Measurements from ENCODE around the gene BANP.

Gene BANP

DNA sequence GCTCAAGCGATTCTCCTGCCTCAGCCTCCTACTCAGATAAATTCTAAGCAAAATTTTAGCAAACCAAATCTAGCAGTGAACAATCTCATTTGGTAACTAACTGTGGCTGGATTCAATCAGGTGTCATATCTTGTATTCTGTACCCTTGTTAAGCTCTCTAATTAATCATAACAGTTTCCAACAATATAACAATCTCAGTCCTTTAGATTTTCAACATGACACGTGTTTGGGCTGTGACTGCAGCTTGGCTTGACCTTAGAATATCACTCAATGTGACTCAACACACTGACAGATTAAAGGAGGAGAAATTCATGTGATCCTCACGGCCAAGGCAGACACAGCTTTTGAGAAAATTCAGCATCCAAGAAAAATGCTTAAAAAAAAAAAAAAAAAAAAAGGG is 133.6 kb downstream of the BANP start:
- Histone ChIP-seq H3K18ac (ENCODE audit: low read length) (no peak overlapping the region), H3K4ac (ENCODE audit: low read depth, low read length) (no peak overlapping the region), H2BK120ac (ENCODE audit: insufficient read depth, low read length, poor library complexity) (no peak overlapping the region), H3K79me2 (ENCODE audit: control insufficient read depth, insufficient read depth, low read length, poor library complexity) (no peaks in the 10 kb centered on the region), H3K9me3 (ENCODE audit: insufficient read depth, low read depth, low read length) (no peaks in the 10 kb centered on the region), H3K23ac (ENCODE audit: low read length) (no peak overlapping the region), H3K4me2 (ENCODE audit: low read length) (no peak overlapping the region), H3K9ac (ENCODE audit: low read length) (no peak overlapping the region), H3K27me3 (ENCODE audit: insufficient read depth, low read length) (no peaks in the 10 kb centered on the region), H3K27ac (ENCODE audit: low read depth, low read length) (no peak overlapping the region), H2BK12ac (ENCODE audit: low read length) (no peak overlapping the region), H3K4me3 (ENCODE audit: low read depth, low read length) (no peak overlapping the region), H2AK5ac (ENCODE audit: low read length) (no peak overlapping the region), H2AFZ (ENCODE audit: insufficient read depth, low read length, poor library complexity) (no peak overlapping the region), H3K36me3 (ENCODE audit: control insufficient read depth in 1 of 2, insufficient read depth in 2 of 2, low read length in 2 of 2) (peaks cover 7 to 8% of the 10 kb centered on the region in 2 experiments), H4K8ac (ENCODE audit: low read depth, low read length) (no peak overlapping the region), H3K79me1 (ENCODE audit: low read length) (no peaks in the 10 kb centered on the region), H4K12ac (ENCODE audit: low read depth, low read length) (no peak overlapping the region), H3K14ac (ENCODE audit: low read length) (no peak overlapping the region), H4K91ac (ENCODE audit: low read depth, low read length) (no peak overlapping the region), H2BK5ac (ENCODE audit: low read depth, low read length, poor library complexity) (no peak overlapping the region), H3K4me1 (ENCODE audit: control insufficient read depth in 1 of 2, insufficient read depth in 2 of 2, low read length in 2 of 2) (no peaks in the 10 kb centered on the region)
- no peak for DNase-seq
- no CpG with 5 or more reads among the region's 3 CpGs for WGBS (ENCODE audit: extremely low coverage, insufficient coverage, insufficient read length)

DNA sequence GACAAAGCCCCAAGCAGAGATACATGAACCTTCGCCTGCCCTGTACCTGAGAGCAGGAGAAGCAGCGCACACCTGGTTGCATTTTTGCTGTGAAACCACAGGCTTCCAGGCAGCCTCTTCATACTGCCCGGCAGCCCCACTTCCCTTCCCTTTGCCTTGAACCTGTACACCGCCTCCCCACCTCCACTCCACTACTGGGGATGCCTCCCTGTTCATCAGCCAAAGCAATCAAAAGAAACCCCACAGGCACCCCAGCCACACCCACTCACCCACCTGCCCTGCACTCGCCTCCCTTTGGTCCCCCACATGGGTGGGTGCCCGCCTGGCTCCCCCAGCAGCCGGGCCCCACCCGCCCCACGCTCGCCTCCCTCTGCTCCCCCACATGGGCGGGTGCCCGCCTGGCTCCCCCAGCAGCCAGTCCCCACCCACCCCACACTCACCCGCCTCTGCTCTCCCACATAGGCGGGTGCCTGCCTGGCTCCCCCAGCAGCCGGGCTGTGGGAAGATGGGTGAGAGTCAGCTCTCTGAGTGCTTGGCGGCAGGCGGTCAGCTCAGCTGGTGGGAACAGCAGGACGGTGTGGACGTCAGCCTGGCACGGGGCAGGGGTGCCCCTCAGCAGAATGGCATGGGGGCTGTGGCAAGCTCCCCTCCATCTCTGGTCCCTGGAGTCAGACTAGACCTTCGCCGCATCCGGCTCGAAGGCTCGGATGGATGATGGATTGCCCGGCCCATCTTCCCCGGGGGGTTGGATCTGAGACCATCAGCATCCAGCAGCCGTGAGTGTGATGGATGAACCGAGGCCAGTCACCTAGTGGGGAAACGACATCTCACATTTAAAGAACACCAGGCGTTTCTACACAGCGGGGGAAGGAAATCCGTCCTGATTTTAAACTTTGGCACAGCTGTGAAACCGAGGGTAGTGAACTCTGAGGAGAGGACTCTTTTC is 135.6 kb downstream of the BANP start:
- H4K12ac ChIP-seq (ENCODE audit: low read depth, low read length): no peak overlapping the region
- WGBS (ENCODE audit: extremely low coverage, insufficient coverage, insufficient read length): no CpG with 5 or more reads among the region's 34 CpGs
- DNase-seq: no peak
- no peaks in the 10 kb centered on the region for H3K9me3 ChIP-seq (ENCODE audit: insufficient read depth, low read depth, low read length)
- no peak overlapping the region for H3K4me3 ChIP-seq (ENCODE audit: low read depth, low read length)
- no peak overlapping the region for H3K4ac ChIP-seq (ENCODE audit: low read depth, low read length)
- H2AK5ac ChIP-seq (ENCODE audit: low read length): no peak overlapping the region
- H3K36me3 ChIP-seq (ENCODE audit: control insufficient read depth in 1 of 2, insufficient read depth in 2 of 2, low read length in 2 of 2): peaks cover 7 to 8% of the 10 kb centered on the region in 2 experiments
- no peak overlapping the region for H3K9ac ChIP-seq (ENCODE audit: low read length)
- H3K4me2 ChIP-seq (ENCODE audit: low read length): no peak overlapping the region
- no peak overlapping the region for H3K14ac ChIP-seq (ENCODE audit: low read length)
- H3K4me1 ChIP-seq (ENCODE audit: control insufficient read depth in 1 of 2, insufficient read depth in 2 of 2, low read length in 2 of 2): peaks cover 4% of the 10 kb centered on the region in 2 experiments
- H4K91ac ChIP-seq (ENCODE audit: low read depth, low read length): no peak overlapping the region
- no peak overlapping the region for H2BK12ac ChIP-seq (ENCODE audit: low read length)
- no peaks in the 10 kb centered on the region for H3K79me2 ChIP-seq (ENCODE audit: control insufficient read depth, insufficient read depth, low read length, poor library complexity)
- H2AFZ ChIP-seq (ENCODE audit: insufficient read depth, low read length, poor library complexity): no peak overlapping the region
- H3K27ac ChIP-seq (ENCODE audit: low read depth, low read length): no peak overlapping the region
- no peak overlapping the region for H4K8ac ChIP-seq (ENCODE audit: low read depth, low read length)
- H3K18ac ChIP-seq (ENCODE audit: low read length): no peak overlapping the region
- H2BK5ac ChIP-seq (ENCODE audit: low read depth, low read length, poor library complexity): no peak overlapping the region
- no peak overlapping the region for H3K23ac ChIP-seq (ENCODE audit: low read length)
- H2BK120ac ChIP-seq (ENCODE audit: insufficient read depth, low read length, poor library complexity): no peak overlapping the region
- H3K79me1 ChIP-seq (ENCODE audit: low read length): no peaks in the 10 kb centered on the region
- H3K27me3 ChIP-seq (ENCODE audit: insufficient read depth, low read length): no peaks in the 10 kb centered on the region

DNA sequence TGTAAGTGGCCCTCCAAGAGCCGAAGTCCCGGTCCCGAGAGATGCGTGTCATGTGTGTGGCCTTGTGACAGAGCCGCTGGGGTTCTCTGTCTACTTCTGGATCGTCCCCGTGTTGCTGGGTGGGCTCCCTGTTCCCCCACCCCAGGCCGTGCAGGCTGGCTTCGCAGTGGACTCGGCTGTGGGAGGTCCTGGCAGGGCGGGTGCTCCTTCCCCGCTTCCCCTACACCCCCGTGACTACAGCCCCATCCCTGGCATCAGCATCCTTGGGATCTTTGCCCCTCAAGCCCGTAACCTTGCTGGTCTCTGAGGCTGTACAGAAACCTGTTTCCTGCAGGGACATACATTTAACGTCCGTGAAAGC is 136.3 kb downstream of the BANP start:
- no peaks in the 10 kb centered on the region for H3K79me2 ChIP-seq (ENCODE audit: control insufficient read depth, insufficient read depth, low read length, poor library complexity)
- no peaks in the 10 kb centered on the region for H3K9me3 ChIP-seq (ENCODE audit: insufficient read depth, low read depth, low read length)
- WGBS (ENCODE audit: extremely low coverage, insufficient coverage, insufficient read length): no CpG with 5 or more reads among the region's 16 CpGs
- no peaks in the 10 kb centered on the region for H3K27me3 ChIP-seq (ENCODE audit: insufficient read depth, low read length)
- H3K14ac ChIP-seq (ENCODE audit: low read length): no peak overlapping the region
- DNase-seq: no peak
- H3K27ac ChIP-seq (ENCODE audit: low read depth, low read length): no peak overlapping the region
- H2AFZ ChIP-seq (ENCODE audit: insufficient read depth, low read length, poor library complexity): no peak overlapping the region
- H3K4ac ChIP-seq (ENCODE audit: low read depth, low read length): no peak overlapping the region
- no peak overlapping the region for H2AK5ac ChIP-seq (ENCODE audit: low read length)
- H3K4me3 ChIP-seq (ENCODE audit: low read depth, low read length): no peak overlapping the region
- no peak overlapping the region for H3K18ac ChIP-seq (ENCODE audit: low read length)
- no peak overlapping the region for H2BK120ac ChIP-seq (ENCODE audit: insufficient read depth, low read length, poor library complexity)
- no peak overlapping the region for H4K12ac ChIP-seq (ENCODE audit: low read depth, low read length)
- peaks cover 6 to 7% of the 10 kb centered on the region in 2 experiments for H3K4me1 ChIP-seq (ENCODE audit: control insufficient read depth in 1 of 2, insufficient read depth in 2 of 2, low read length in 2 of 2)
- H3K9ac ChIP-seq (ENCODE audit: low read length): no peak overlapping the region
- peaks cover 6 to 7% of the 10 kb centered on the region in 2 experiments for H3K36me3 ChIP-seq (ENCODE audit: control insufficient read depth in 1 of 2, insufficient read depth in 2 of 2, low read length in 2 of 2)
- no peaks in the 10 kb centered on the region for H3K79me1 ChIP-seq (ENCODE audit: low read length)
- H2BK12ac ChIP-seq (ENCODE audit: low read length): no peak overlapping the region
- H3K23ac ChIP-seq (ENCODE audit: low read length): no peak overlapping the region
- H3K4me2 ChIP-seq (ENCODE audit: low read length): no peak overlapping the region
- no peak overlapping the region for H4K91ac ChIP-seq (ENCODE audit: low read depth, low read length)
- H2BK5ac ChIP-seq (ENCODE audit: low read depth, low read length, poor library complexity): no peak overlapping the region
- H4K8ac ChIP-seq (ENCODE audit: low read depth, low read length): no peak overlapping the region

DNA sequence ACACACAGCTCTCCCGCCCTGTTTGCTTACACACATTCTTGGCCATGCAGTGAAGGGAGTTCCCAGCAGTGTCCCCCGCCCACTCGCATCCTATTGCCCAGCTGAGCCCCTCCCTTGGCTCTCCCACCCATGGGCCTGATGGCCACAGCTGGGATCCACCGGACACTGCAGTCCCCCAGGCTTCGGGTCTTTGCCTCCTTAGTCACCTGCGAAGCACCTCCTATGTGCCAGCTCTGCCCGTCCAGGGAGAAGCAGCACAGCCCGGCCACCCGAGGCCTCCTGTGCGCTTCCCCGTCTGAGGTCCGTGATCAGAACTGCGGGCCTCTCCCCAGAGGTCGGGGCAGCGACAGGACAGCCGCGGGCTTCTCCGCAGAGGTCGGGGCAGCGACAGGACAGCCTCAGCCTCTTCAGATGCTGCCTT is 136.9 kb downstream of the BANP start:
- no peak overlapping the region for H2AK5ac ChIP-seq (ENCODE audit: low read length)
- no peak overlapping the region for H3K18ac ChIP-seq (ENCODE audit: low read length)
- H4K8ac ChIP-seq (ENCODE audit: low read depth, low read length): no peak overlapping the region
- H3K23ac ChIP-seq (ENCODE audit: low read length): no peak overlapping the region
- H3K4me3 ChIP-seq (ENCODE audit: low read depth, low read length): no peak overlapping the region
- no peak overlapping the region for H3K14ac ChIP-seq (ENCODE audit: low read length)
- H3K4ac ChIP-seq (ENCODE audit: low read depth, low read length): no peak overlapping the region
- no peak overlapping the region for H4K91ac ChIP-seq (ENCODE audit: low read depth, low read length)
- H2AFZ ChIP-seq (ENCODE audit: insufficient read depth, low read length, poor library complexity): no peak overlapping the region
- H3K79me2 ChIP-seq (ENCODE audit: control insufficient read depth, insufficient read depth, low read length, poor library complexity): no peaks in the 10 kb centered on the region
- no peaks in the 10 kb centered on the region for H3K27me3 ChIP-seq (ENCODE audit: insufficient read depth, low read length)
- H4K12ac ChIP-seq (ENCODE audit: low read depth, low read length): no peak overlapping the region
- no peak overlapping the region for H3K4me2 ChIP-seq (ENCODE audit: low read length)
- H2BK120ac ChIP-seq (ENCODE audit: insufficient read depth, low read length, poor library complexity): no peak overlapping the region
- no peak overlapping the region for H2BK12ac ChIP-seq (ENCODE audit: low read length)
- peaks cover 6 to 7% of the 10 kb centered on the region in 2 experiments for H3K4me1 ChIP-seq (ENCODE audit: control insufficient read depth in 1 of 2, insufficient read depth in 2 of 2, low read length in 2 of 2)
- H3K9me3 ChIP-seq (ENCODE audit: insufficient read depth, low read depth, low read length): no peaks in the 10 kb centered on the region
- DNase-seq: peak in 1 of 2 donors; percentile 15
- WGBS (ENCODE audit: extremely low coverage, insufficient coverage, insufficient read length): no CpG with 5 or more reads among the region's 20 CpGs
- no peak overlapping the region for H3K27ac ChIP-seq (ENCODE audit: low read depth, low read length)
- no peak overlapping the region for H2BK5ac ChIP-seq (ENCODE audit: low read depth, low read length, poor library complexity)
- H3K9ac ChIP-seq (ENCODE audit: low read length): no peak overlapping the region
- peaks cover 0 to 3% of the 10 kb centered on the region in 2 experiments for H3K36me3 ChIP-seq (ENCODE audit: control insufficient read depth in 1 of 2, insufficient read depth in 2 of 2, low read length in 2 of 2)
- H3K79me1 ChIP-seq (ENCODE audit: low read length): no peaks in the 10 kb centered on the region

Data from trophoblast cell (in vitro differentiated cells and primary cell).